T-helper 22 cell (primary cell): ENCODE measurements around the gene LINGO3.

ENCODE experiments used
- DNase-seq: peaks from one replicate; pipeline ENCODE4 v3.0.0-alpha.2; 2020; ENCODE audit warnings: low read depth

Gene LINGO3

DNA sequence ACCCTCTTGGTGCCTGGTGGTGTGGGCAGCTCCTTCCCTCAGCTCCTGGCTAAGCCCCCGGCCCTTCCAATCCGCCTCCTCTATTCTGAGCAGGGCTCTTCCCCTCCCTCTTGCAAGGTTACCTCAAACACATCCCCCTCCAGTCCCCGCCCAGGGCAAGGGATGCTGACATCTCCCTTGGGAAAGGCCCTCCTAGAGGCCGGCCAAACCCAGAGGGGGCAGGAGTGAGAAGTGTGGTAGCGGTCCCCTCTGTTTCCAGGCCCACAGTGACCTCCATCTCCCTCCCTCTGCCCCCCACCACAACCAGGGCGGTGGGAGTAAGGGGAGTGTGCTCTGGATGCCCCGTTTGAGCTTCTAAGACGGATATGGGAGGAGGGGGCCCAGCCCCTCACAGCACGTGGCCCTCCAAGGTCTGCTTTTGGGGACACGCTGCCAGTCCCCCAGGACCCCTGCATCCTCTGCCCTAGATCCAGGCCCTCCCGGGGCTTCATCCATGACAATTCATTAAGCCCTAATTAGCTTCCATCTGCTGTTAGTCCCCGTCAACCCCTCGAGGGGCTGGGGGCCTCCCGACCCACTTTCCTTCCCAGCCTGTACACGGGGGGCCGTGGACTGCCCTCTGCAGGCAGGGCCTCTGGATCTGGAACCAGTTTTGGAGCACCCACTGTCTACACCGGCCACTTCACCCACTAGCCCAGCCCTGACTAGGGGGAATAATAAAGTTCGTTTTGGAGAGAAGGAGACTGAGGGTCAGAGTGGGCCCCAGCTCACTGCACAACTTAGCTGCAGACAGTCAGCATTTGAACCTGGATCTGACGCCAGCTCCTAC lies 2.3 kb downstream of the LINGO3 start:
- DNase-seq = no peak

DNA sequence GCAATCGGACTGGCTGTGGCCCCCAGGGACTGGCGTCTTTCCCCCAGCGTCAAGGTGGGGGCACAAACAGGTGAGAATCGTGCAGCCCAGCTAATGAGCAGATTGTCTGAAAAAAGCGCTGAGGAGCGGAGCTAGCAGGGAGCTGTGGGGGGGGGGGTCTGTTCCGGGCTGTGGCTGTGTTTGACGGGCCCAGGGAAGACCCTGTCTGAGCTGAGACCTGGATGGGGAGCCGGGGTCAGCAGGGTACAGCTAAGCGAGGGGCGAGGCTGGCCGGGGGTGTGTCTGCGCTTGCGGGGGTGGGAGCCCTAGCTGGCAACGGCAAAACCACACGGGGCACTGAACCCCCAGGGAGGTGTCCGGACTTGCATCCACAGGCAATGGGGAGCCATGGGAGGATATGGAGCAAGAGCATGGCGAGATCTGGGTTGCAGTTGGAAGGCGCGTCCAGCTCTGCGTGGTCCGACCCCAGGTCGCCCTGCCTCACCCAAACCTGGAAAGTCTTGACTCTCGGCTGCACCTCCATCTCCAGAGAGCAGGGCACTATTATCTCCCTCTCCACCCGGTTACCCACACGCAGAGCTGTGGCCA lies 4.6 kb downstream of the LINGO3 start:
- DNase-seq = no peak

GRCh38 chr19:2302319-2303210 lies 5.4 kb downstream of the LINGO3 start:
- no peak for DNase-seq

DNA sequence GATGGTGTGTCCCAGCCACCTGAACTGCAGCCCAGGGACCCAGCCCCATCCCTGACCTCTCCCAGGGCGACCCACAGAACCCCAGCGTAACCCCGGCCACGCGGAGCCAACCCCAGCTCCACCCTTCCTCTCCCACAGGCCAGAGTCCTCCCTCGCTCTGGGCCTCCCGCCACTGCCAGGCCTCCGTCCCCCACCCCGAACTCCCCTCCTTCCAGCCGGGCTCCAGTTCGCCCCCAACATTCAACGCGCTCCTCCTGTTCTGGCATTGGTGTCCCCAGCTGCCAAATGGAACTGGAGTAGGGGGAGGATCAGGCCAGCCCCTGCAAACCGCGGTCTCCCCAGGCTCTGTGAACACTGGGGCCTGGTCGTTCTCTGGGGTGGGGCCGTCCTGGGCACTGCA lies 7.4 kb downstream of the LINGO3 start:
- no peak for DNase-seq

DNA sequence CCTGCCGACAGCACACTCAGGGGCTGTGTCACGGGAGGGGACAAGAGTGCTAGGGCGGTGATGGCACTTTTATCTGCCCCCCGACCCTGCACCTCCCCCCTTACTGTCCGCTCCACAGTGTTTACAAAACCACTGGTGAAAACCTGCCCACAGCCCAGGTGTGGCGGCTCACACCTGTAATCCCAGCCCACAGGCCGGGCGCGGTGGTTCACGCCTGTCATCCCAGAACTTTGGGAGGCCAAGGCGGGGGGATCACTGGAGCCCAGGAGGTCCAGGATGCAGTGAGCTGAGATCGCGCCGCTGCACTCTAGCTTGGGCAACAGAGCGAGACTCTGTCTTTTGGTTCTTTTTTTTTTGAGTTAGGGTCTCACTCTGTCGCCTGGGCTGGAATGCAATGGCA lies 11.8 kb downstream of the LINGO3 start:
- DNase-seq = no peak

DNA sequence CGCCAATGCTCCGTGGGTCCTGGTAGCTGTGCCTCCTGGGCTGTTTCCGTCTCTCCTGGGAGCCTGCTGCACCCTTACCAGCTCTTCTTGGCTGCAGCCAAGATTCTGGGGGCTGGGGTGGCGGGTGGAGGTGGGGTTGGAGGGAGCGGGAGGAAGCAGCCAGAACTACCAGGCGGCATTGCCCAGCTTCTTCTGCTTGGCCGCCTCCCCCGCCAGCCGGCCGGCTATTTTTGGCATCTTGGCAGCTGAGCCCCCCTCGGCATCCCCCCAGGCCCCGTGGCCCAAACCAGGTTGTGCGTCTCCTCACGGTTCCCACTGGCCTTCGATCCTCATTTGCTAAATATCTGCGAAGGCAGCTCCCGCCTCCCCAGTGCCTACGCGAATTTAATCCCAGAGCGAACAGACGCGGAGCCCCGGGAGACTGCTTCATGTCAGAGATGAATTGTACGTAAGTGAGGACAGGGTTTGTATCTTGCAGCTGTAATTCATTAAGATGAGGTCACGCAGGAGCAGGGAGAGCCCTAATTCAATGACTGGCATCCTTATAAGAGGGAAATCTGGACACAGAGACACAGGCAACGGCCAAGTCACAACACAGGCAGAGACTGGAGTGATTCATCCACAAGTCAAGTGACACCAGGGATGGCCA lies 13.1 kb downstream of the LINGO3 start:
- no peak for DNase-seq

GRCh38 chr19:2291185-2291751 lies 16.7 kb downstream of the LINGO3 start:
- DNase-seq = no peak

GRCh38 chr19:2290441-2291184 lies 17.3 kb downstream of the LINGO3 start:
- DNase-seq = no peak

GRCh38 chr19:2289714-2290435 lies 18.1 kb downstream of the LINGO3 start:
- DNase-seq = no peak

DNA sequence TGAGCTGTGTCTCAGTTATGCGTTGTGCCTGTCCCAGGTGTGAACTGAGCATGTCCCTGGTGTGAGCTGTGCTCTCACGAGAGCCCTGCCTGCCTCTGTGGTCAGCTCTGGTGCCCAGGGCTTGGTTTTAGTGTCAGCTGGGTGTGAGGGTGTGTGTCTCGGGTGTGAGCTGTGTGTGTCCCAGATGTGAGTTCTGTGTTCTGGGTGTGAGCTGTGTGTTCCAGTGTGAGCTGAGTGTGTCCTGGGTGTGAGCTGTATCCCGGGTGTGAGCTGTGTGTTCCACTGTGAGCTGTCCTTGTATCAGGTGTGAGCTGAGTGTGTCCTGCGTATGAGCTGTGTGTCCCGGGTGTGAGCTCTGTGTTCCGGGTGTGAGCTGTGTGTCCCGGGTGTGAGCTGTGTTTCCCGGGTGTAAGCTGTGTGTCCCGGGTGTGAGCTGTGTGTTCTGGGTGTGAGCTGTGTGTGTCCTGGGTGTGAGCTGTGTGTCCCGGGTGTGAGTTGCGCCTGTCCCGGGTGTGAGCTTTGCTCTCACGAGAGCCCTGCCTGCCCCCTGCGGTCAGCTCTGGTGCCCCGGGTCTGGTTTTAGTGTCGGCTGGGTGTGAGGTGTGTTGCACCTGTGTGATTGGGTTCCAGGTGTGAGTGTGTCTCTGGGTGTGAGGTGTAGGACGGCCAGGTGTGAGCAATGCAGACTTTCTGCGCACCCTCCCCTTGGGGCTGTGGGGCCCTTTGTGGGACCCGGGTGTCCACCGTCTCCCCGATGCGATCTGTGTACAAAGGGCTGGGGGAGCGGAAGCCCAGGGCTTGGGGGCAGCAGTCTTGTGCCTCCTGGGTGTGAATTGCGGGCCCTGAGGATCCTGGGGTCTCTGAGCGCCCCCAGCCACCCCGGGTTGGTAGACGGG lies 18.9 kb downstream of the LINGO3 start:
- no peak for DNase-seq

- no peak for DNase-seq
Measured at GRCh38 chr19:2288338-2288817, 19.6 kb downstream of the LINGO3 start.

DNA sequence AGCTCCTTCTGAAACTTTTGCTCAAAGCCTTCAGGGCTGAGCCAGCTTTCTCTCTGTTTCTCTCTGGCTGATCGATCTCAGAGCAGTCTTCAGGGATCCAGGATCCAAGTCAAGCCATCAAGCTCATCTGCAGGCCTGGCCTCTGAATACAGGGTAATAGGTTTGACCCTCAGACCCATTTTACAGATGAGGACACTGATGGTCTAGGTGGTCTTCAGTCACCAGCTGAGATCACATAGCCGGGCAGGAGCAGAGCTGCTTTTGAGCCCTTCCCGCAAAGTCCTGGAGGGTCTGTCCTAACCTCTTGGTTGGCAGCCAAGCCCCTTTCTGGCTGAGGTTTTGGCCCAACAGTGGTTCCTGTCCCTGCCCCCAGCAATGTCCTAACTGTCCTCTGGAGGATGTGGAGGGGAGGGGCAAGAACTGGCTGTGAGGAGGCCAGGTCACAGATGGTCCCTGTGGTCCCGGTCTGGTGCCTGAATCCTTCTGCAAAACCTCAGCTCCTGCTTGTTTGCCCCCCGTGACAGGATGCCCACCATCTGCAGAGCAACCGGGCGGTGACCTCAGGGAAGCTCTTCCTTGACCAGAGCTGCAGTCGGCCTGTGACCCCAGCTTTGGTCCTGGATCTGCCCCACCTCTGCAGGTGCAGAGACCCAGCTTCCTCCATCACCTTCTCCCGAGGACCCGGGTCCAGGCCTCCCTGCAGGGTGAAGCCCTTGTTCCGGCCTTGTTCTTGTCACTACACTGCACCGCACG lies 20.2 kb downstream of the LINGO3 start:
- no peak for DNase-seq

DNA sequence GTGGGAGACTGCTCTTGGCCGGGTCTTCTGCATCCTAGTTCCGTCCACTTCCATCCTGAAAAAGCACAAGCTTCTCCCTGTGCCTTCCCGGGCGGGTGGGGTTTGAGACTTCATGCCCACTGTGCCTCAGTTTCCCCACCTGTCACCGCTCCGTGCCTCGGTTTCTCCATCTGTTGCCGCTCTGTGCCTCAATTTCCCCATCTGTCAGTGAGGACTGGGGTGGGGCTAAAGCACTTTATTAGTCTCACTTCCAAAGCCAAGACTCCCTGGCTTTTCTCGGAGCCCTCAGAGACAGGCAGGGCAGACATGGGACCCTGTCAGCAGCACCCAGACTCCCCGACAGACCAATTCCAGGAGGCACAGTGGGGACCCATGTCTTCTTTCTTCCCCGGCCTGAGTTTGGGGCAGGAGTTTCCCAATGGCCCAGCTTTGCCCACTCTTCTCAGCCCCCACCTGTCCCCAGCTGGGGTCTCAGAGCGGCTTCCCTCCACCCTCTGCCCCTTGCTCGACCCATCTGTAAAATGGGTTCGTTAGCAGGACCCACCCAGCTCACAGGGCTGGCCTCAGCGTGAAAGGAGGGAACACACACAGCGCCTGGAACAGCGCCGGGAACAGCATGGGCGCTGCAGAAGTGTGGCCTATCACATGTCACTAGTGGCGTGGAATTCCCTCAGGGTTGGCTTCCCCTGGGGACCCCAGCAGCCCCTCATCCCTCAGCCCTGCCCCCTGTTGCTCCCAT lies 21.4 kb downstream of the LINGO3 start:
- DNase-seq = no peak

DNA sequence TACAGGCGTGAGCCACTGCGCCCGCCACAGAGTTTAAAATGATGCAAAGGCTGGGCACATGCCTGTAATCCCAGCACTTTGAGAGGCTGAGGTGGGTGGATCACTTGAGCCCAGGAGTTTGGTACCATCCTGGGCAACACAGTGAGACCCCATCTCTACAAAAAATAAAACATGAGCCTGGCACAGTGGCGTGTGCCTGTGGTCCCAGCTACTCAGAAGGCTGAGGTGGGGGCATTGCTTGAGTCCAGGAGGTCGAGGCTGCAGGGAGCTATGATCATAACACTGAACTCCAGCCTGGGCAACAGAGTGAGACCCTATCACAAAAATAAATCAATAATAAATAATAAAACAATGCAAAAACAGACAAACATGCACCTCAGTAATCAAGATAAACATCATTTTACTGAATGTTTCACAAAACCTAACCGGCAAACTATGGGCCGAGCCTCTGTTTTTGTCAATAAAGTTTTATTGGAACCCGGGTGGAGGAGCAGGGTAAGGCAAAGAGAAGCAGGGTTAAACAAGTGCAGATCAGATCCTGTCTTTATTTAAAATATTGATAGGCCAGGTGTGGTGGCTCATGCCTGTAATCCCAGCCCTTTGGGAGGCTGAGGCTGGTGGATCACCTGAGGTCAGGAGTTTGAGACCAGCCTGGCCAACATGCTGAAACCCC lies 24.0 kb downstream of the LINGO3 start:
- DNase-seq = no peak

GRCh38 chr19:2282862-2283237 lies 25.1 kb downstream of the LINGO3 start:
- no peak for DNase-seq

DNA sequence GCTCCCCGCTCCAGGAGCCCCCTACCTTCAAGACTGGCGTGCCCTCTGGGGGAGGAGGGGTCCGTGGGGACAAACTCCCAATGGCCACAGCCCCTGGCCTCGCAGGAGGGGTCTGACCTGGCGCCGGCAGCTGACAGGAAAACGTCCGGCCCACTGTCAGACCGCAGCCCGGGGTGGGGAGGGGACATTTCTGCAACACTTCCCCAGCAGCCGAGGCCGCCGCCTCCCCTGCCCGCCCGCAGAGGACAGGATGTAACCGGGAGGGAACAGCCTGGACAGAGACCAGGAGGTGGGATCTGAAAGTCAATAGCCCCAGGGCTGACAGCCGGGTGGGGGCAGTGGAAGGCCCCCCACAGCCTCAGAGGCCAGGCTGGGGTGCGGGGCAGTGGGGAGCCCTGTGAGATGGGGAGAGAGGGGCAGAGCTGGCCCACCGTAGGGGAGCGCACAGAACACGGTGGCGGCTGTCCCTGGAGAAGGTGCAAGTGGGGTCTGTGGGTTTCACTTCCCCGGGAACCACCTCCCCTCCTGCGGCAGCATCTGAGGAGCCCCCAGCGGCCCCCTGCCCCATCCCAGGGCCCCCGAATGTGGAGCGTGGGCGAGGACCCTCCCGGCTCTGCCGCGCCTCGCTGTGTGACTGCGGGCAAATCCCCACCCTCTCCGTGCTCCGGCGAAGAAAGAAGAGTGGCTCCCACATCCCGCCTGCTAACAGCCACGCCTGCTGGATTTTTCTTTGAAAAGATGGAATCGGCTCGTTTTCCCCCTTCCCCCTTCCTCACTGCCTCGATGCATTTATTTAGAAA lies 25.7 kb downstream of the LINGO3 start, which contains the start of gene PEAK3:
Gene PEAK3 (minus strand): TSS at position 114 of the 800 bp plus-strand sequence. CDS start 1,244 bp downstream, outside the sequence.
- no peak for DNase-seq
